ENCODE results near the gene GAS2L1.
A peak's percentile ranks its signal among the peaks of the same experiment; 100 is the strongest.

Gene GAS2L1

GRCh38 chr22:29309332-29310064 is 3.0 kb downstream of the GAS2L1 start:
- DNase-seq (ENCODE audit: low read depth, low spot score): no peak

GRCh38 chr22:29310065-29310862 is 3.8 kb downstream of the GAS2L1 start:
- DNase-seq (ENCODE audit: low read depth, low spot score): no peak

- peak; percentile 88 for DNase-seq (ENCODE audit: low read depth, low spot score)
These were observed 4.5 kb downstream of the GAS2L1 start for GRCh38 chr22:29310863-29311339.

- no peak for DNase-seq (ENCODE audit: low read depth, low spot score)
These were observed 5.2 kb downstream of the GAS2L1 start for GRCh38 chr22:29311464-29312217.

GRCh38 chr22:29312218-29313125 is 6.0 kb downstream of the GAS2L1 start:
- no peak for DNase-seq (ENCODE audit: low read depth, low spot score)

- no peak for DNase-seq (ENCODE audit: low read depth, low spot score)
These were observed 6.7 kb downstream of the GAS2L1 start for GRCh38 chr22:29313126-29313575.

- DNase-seq (ENCODE audit: low read depth, low spot score): no peak
These were observed 7.4 kb downstream of the GAS2L1 start for GRCh38 chr22:29313576-29314466.

GRCh38 chr22:29314537-29315285 is 8.3 kb downstream of the GAS2L1 start:
- no peak for DNase-seq (ENCODE audit: low read depth, low spot score)

GRCh38 chr22:29315286-29316140 is 9.1 kb downstream of the GAS2L1 start, which contains the start of gene RASL10A:
Gene RASL10A (minus strand): TSS chr22:29315697. CDS start chr22:29315246, 451 bp downstream.
- no peak for DNase-seq (ENCODE audit: low read depth, low spot score)

- DNase-seq (ENCODE audit: low read depth, low spot score): no peak
These were observed 9.8 kb downstream of the GAS2L1 start for GRCh38 chr22:29316141-29316828.

GRCh38 chr22:29317827-29318454 is 11.5 kb downstream of the GAS2L1 start:
- DNase-seq (ENCODE audit: low read depth, low spot score): no peak

GRCh38 chr22:29319072-29319471 is 12.6 kb downstream of the GAS2L1 start:
- no peak for DNase-seq (ENCODE audit: low read depth, low spot score)

- DNase-seq (ENCODE audit: low read depth, low spot score): no peak
These were observed 14.1 kb downstream of the GAS2L1 start for GRCh38 chr22:29320546-29320945.

- no peak for DNase-seq (ENCODE audit: low read depth, low spot score)
These were observed 17.2 kb downstream of the GAS2L1 start for GRCh38 chr22:29323641-29324040.

GRCh38 chr22:29325356-29325755 is 18.9 kb downstream of the GAS2L1 start:
- DNase-seq (ENCODE audit: low read depth, low spot score): no peak

GRCh38 chr22:29325785-29326315 is 19.4 kb downstream of the GAS2L1 start:
- DNase-seq (ENCODE audit: low read depth, low spot score): no peak

- DNase-seq (ENCODE audit: low read depth, low spot score): no peak
These were observed 20.0 kb downstream of the GAS2L1 start for GRCh38 chr22:29326481-29326880.

All from smooth muscle cell of the brain vasculature (primary cell).